ENCODE results near the gene GRB7.

The GRB7 gene

DNA sequence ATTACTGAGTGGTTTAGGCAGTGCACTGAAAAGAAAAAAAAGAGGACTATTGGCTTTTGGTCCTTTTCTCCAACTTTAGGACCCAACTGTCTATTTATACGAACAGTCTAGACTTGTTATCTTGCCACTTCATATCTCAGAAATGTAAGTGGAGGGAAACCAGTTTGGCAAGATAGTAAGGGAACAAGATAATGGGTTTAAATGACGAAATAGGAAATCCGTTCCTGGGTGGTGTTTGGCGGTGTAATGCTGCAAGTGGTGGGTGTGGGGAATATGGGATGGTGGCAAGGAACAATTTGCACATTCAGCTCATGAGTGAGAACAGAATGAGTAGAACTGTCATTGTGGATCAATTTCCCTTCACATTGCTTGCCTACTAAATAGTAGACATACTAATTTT lies 44.7 kb downstream of the GRB7 start:
- Mint-ChIP-seq H3K36me3 (peaks cover 64% of the 10 kb centered on the region), H3K9me3 (no peaks in the 10 kb centered on the region), H3K27me3 (no peaks in the 10 kb centered on the region), H3K27ac (peak overlapping the region; percentile 80), H3K4me3 (no peak overlapping the region), H3K4me1 (peaks cover 76% of the 10 kb centered on the region)
- no peak for ATAC-seq

DNA sequence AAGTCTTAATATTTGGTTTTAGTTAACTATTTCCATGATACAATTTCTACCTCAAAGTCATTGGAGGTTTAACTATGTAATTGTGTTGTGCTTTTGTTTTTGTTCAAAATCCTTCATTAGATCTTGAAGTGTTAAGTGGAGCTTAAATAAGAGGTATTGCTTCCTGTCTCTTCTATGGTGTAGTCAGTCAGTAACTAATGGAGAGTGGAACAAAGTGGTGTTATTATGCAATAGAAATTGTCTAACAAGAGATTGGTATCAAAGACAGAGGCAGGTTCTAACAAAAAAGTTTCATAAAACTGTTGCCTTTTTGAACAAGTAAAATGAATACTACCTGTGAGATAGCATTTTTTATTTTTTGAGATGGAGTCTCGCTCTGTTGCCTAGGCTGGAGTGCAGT lies 45.2 kb downstream of the GRB7 start:
- Mint-ChIP-seq H3K27me3 (no peaks in the 10 kb centered on the region), H3K9me3 (no peaks in the 10 kb centered on the region)

DNA sequence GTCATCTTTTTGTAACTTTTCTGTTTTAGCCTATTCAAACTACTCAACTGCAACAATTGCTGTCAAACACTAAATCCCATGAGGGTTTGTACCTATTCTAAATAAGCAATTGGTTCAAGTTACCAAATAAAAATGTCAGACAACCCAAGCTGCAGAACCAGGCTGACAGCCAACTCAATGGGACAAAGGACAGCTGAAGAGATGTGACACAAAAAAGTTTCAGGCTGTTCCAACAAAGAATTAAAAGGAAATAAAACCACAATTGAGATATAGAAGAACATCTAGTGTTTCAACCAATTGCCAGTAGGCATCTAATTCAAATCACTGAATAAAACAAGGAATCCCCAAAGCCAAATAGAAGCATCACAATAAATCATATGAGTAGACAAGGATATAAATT lies 49.3 kb downstream of the GRB7 start:
- ATAC-seq: no peak
- no peaks in the 10 kb centered on the region for H3K9me3 Mint-ChIP-seq
- H3K4me3 Mint-ChIP-seq: no peak overlapping the region
- H3K36me3 Mint-ChIP-seq: peaks cover 75% of the 10 kb centered on the region
- peaks cover 66% of the 10 kb centered on the region for H3K4me1 Mint-ChIP-seq
- H3K27me3 Mint-ChIP-seq: no peaks in the 10 kb centered on the region
- H3K27ac Mint-ChIP-seq: peak overlapping the region; percentile 77

More for the DNA sequence above, 45.2 kb downstream of the GRB7 start:
- Mint-ChIP-seq H3K4me1 (peaks cover 76% of the 10 kb centered on the region), H3K36me3 (peaks cover 64% of the 10 kb centered on the region), H3K4me3 (no peak overlapping the region), H3K27ac (peak overlapping the region; percentile 7)
- ATAC-seq: no peak

DNA sequence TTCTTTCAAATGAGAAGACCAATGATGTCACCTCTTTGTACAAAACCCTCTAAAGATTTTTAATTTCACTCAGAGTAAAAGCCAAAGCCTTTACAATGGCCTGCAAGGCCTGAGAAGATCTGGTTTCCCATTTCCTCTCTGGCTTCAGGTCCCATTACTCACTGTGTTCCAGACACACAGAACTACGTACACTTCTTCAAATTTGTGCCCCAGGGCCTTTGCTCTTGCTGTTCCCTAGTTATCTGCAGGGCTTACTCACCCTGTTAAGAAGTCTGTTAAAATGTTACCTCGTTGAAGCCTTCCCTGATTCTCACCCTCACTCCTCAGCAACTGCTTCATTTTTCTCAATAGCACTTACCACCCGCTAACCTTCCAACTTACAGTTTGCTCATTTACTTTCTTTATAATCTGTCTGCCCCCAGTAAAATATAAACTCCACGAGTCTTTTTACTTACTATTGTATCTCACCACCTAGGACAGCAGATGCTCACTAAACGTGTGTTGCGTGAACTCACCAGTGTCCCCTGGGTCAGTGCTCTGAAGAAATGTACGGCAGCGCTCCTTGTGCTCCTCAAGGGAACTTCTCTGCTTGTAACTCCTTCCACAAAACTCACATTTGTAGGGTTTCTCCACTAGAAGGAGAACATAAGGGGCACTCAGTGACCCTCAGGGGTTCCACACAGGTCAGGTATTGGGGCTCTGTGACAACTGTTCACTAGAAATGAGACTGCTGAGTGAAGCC lies 50.2 kb downstream of the GRB7 start:
- Mint-ChIP-seq H3K36me3 (peaks cover 75% of the 10 kb centered on the region), H3K9me3 (no peaks in the 10 kb centered on the region), H3K27ac (peak overlapping the region; percentile 77), H3K4me1 (peaks cover 66% of the 10 kb centered on the region), H3K27me3 (no peaks in the 10 kb centered on the region), H3K4me3 (peak overlapping the region; percentile 0)
- ATAC-seq: no peak

DNA sequence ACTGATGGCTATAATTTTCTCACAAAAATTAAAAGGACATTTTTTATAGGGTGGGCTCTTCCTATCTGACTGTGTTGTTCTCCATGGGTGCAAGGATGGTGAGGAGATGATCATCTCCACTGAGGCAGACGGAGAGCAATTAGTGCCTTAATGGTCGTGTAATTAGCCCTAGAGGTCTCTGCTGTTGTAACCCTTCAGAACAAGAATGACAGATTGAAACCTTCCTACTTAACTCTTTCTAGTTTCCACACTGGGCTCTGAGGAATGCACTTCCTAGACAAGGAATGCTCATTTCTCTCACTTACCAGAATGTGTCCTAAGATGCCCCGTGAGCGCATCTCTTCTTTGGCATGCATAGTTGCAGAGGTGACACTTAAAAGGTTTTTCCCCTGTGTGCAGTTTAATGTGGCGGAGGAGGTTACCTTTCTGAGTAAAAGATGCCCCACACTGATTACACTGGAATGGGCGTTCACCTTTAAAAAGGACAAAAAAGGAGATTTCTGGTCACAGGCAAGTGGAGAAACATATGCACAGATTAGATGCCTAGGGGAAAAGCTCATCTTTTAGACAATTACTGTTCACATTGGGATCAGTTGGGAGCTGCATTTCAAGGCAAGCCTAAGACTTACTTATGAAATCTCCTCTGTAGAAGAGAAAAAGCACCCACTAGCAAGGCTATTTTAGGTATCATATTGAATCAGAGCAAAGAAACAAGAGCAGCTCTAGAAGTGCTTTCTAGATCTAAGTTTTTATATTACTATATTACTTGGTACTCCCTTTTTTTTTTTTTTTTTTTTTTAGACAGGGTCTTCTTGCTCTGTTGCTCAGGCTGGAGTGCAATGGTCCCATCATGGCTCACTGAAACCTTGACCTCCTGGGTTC lies 53.6 kb downstream of the GRB7 start:
- H3K4me1 Mint-ChIP-seq: peaks cover 77% of the 10 kb centered on the region
- H3K36me3 Mint-ChIP-seq: peaks cover 62% of the 10 kb centered on the region
- peak overlapping the region; percentile 91 for H3K27ac Mint-ChIP-seq
- H3K9me3 Mint-ChIP-seq: no peaks in the 10 kb centered on the region
- peak; percentile 55 for ATAC-seq
- H3K4me3 Mint-ChIP-seq: peak overlapping the region; percentile 43
- H3K27me3 Mint-ChIP-seq: no peaks in the 10 kb centered on the region

DNA sequence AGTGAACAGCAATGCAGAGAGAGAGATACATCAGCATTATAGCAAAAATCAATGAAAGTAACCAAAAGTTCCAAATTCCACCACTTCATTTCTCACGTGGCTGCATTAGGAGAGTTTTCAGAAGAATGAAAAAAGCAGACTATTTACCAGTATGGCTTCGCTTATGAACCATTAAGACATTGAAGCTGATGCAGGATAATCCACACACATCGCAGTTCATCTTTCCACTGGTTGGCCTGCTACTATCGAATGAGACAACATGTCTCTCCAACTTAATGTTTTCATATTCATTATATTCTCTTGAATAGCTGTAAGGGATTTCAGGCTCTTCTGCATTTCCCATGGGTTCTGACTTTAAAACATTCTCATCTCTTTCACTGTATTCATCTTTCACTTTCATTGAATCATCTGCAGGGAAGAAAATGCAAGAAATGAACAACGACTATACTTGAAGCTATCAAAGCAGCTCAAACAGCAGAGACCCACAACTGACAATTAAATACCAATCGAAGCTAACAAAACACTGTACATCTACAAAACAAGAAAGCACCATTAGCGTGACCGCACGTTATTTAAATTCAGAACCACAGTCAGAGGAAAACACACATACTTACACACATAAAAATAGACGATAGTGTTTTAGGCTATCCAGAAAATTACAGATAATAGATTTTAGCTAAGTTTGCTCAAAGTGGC lies 54.9 kb downstream of the GRB7 start:
- peaks cover 79% of the 10 kb centered on the region for H3K4me1 Mint-ChIP-seq
- H3K9me3 Mint-ChIP-seq: peaks cover 2% of the 10 kb centered on the region
- H3K36me3 Mint-ChIP-seq: peaks cover 60% of the 10 kb centered on the region
- no peak for ATAC-seq
- H3K4me3 Mint-ChIP-seq: peak overlapping the region; percentile 73
- H3K27me3 Mint-ChIP-seq: no peaks in the 10 kb centered on the region
- peak overlapping the region; percentile 91 for H3K27ac Mint-ChIP-seq

DNA sequence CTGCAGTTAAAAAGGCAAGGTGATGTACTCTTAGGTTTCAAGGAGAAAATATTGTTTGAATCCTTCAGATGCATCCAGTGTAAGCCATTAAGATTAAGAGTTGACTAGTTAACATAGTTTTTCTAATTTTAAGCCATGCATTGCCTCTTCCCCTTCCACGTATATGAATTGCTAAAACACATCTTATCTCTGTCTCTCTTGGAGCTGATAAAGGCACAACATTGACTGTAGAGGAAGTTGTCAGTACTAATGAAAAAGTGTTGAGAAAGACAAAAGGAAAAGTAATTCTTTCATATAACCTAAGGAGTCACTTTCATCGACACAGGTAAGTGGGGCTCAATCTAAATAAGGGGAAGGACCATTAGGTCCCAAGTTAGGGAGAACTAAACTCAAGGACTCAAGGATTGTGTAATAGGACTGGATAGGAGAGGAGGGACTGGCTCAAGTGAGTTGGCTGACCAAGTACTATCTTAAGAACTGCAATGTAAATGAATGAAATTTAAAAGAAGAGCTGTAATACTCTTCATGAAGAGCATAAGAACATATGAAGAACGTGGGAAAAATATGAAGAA lies 55.6 kb downstream of the GRB7 start:
- Mint-ChIP-seq H3K27ac (peak overlapping the region; percentile 91), H3K36me3 (peaks cover 60% of the 10 kb centered on the region), H3K4me3 (peak overlapping the region; percentile 57), H3K27me3 (no peaks in the 10 kb centered on the region), H3K4me1 (peaks cover 80% of the 10 kb centered on the region), H3K9me3 (peaks cover 2% of the 10 kb centered on the region)
- ATAC-seq: no peak

DNA sequence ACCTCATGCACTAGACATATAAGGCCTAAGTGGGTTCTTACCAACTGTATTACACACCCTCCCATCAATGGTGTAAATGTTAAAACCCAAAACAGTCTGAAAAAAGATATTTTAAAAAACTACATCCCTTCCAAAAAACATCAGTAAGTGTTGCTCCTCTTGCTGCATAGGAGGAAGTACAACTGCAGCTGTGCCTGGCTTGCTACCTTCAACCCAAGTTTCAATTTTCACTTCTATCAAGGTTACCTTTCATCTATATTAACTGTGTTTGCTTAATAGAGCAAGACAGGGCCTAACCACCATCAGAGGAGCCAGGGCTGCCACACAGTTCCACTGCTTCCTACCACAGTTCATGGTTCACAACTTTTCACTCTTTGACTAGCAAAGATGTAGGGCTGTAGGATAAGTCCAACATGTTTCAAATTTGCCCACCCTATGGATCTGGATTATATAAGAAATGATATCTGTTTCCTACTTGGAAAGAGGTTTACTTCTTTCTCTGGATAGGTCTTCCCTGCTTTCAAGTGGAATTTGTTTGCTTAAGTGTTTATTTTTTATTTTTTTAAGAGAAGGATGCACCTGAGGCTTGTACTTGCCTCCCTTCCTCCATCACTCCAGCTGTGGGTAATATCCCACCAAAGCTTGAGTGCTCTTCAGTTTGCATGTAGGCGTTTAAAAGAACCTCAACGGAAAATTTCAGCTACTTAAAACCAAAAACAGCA lies 56.7 kb downstream of the GRB7 start:
- Mint-ChIP-seq H3K27ac (peak overlapping the region; percentile 91), H3K27me3 (no peaks in the 10 kb centered on the region), H3K4me3 (peak overlapping the region; percentile 59), H3K36me3 (peaks cover 59% of the 10 kb centered on the region), H3K4me1 (peaks cover 83% of the 10 kb centered on the region), H3K9me3 (peaks cover 2% of the 10 kb centered on the region)
- ATAC-seq: peak; percentile 98
